Measurements from ENCODE around the gene CNTNAP5.

DNA sequence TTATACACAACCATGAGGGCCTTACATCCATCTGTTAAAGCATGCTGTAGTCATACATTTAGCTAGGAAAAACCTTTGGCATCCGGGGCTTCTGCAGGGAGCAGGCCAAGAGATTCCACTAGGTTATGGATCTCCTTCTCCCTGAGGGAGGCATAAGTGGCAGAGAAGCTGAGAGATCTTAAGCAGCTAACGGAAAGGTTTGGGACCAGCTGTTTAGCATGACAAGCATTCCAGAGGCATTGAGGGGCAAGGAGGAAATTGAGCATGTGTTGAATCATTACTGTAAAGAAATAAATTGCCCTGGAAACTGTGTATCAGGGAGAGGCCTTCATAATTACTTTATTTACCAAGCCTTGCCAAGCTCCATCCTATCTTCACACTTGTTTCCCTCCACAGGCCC lies 643.1 kb downstream of the CNTNAP5 start:
- no peak for TF ChIP-seq CTCF (IDR thresholded peaks at IDR 0.05 in 4 of 5, conservative IDR thresholded peaks at IDR 0.05 in 1 of 5)
- no peak for TF ChIP-seq POLR2A (IDR thresholded peaks at IDR 0.05)

All from gastrocnemius medialis (tissue), 4 donors.